VCaP (cell line): Measurements from ENCODE around the gene SCGB3A1.
A peak's percentile ranks its signal among the peaks of the same experiment; 100 is the strongest.

Experiments
- H3K27ac ChIP-seq: fragments of 450-650 bp; 2 replicates; pipeline ENCODE4 v1.5.1; 2017
- TF ChIP-seq, protein P1 (sequence below): fragments of 450-650 bp; conservative IDR thresholded peaks from 2 replicates; pipeline ENCODE4 v1.5.1; 2017; ENCODE audit warnings: mild to moderate bottlenecking, moderate library complexity

SCGB3A1 gene

DNA sequence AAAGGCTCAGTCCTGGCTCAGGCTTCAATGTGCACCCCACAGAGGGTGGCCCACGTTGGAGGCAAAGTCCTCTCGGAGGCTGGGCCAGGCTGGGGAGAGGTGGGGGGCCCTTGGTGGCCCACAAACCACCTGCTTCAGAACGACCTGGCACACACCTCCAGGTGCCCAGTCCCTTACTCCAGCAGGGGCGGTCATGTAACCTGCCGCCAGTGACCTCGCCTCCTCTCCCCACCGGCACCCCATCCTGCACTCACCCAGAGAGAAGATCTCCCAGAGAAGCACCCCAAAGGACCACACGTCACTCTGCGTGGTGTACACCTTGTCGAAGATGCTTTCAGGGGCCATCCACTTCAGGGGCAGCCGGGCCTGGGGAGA, 22.5 kb upstream of the SCGB3A1 start:
- no peak overlapping the region for H3K27ac ChIP-seq
- TF ChIP-seq, protein P1, sequence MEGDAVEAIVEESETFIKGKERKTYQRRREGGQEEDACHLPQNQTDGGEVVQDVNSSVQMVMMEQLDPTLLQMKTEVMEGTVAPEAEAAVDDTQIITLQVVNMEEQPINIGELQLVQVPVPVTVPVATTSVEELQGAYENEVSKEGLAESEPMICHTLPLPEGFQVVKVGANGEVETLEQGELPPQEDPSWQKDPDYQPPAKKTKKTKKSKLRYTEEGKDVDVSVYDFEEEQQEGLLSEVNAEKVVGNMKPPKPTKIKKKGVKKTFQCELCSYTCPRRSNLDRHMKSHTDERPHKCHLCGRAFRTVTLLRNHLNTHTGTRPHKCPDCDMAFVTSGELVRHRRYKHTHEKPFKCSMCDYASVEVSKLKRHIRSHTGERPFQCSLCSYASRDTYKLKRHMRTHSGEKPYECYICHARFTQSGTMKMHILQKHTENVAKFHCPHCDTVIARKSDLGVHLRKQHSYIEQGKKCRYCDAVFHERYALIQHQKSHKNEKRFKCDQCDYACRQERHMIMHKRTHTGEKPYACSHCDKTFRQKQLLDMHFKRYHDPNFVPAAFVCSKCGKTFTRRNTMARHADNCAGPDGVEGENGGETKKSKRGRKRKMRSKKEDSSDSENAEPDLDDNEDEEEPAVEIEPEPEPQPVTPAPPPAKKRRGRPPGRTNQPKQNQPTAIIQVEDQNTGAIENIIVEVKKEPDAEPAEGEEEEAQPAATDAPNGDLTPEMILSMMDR: no peak

GRCh38 chr5:180613188-180613813, 22.0 kb upstream of the SCGB3A1 start:
- TF ChIP-seq, protein P1: no peak
- no peak overlapping the region for H3K27ac ChIP-seq

- TF ChIP-seq, protein P1: no peak
- no peak overlapping the region for H3K27ac ChIP-seq
These were observed 21.4 kb upstream of the SCGB3A1 start for GRCh38 chr5:180612683-180613082.

- TF ChIP-seq, protein P1: 0 out of 2 replicates have a peak, but pooled peaks have one; percentile 10
- no peak overlapping the region for H3K27ac ChIP-seq
These were observed 20.0 kb upstream of the SCGB3A1 start for GRCh38 chr5:180611140-180611850.

DNA sequence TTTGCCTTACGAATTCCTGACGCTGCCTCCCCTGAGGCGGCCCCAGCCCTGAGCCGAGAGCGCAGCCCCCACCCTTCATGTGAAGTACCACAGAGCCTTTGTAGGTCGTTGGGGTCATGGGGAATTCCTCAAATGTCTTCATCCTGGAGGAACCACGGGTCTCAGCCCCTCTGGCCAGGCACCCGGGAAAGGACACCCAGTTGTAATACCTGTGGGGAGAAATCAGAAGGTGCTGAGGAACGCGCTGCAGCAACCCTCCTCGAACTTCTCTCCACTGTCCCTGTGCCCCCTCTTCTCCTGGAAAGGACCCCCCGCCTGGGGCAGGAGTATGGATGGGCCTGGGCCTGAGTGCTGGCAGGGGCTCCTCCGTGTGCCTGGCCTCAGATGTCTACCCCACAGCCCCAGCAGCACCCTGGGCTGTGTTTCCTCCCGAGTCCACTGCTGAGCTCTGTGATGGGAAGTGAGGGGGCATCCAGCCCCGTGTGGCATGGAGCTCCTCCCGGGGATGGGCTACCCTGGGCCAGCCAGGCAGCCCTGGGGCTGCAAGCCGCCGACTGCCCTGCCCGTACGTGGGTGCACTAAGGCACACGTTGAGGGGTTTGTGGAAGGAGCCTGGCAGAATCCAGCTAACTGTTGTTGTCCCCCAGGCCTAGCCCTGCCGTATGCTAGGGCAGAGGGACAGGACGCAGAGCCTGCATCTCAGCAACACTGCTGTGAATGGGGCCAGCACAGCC, 18.7 kb upstream of the SCGB3A1 start:
- TF ChIP-seq, protein P1: no peak
- H3K27ac ChIP-seq: no peak overlapping the region

DNA sequence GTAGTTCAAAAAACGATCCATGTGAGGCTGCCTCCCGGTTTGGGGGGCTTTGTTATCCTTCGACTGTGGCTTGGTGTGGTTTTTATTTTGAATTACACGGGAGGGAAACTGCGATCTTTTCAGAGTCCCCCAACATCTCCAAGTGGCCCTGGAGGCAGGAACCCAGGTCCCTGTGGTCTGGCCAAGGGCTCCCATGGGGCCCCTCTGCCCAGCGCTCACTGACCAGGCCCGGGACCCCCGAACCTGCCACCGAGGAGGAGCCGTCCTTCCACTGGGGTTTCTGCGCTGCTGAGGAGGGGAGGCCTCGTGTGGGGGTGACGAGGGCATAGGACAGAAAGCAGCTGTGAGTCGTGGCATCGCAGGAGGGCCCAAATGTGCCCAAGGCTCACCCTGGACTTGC, 18.1 kb upstream of the SCGB3A1 start:
- TF ChIP-seq, protein P1: no peak
- H3K27ac ChIP-seq: no peak overlapping the region

- TF ChIP-seq, protein P1: no peak
- H3K27ac ChIP-seq: peak overlapping the region; percentile 39
These were observed 17.4 kb upstream of the SCGB3A1 start for GRCh38 chr5:180608572-180609310.
